Hepatocyte (in vitro differentiated cells): ENCODE data around the gene PRRT4. TPM values are rescaled to one million over a fixed set of nuclear protein-coding genes. Genes with fewer than 3 reads are reported as not detected.

Source experiments
- DNase-seq: peaks from one replicate; pipeline ENCODE4 v3.0.0-alpha.2; 2016; ENCODE audit warnings: low spot score
- H2AFZ ChIP-seq: fragments of 200-600 bp; sonication (generic); 2 replicates; pipeline ENCODE4 v1.6.0; 2016; ENCODE audit warnings: antibody characterized with exemption, mild to moderate bottlenecking
- H3K27ac ChIP-seq: fragments of 200-600 bp; sonication (generic); 2 replicates; pipeline ENCODE4 v1.5.1; 2016; ENCODE audit warnings: mild to moderate bottlenecking
- H3K27me3 ChIP-seq: fragments of 200-600 bp; sonication (generic); 2 replicates; pipeline ENCODE4 v1.6.1; 2016
- H3K36me3 ChIP-seq: fragments of 200-600 bp; sonication (generic); replicated peaks from 2 replicates; pipeline ENCODE4 v1.5.1; 2016; ENCODE audit warnings: low read depth; ENCODE audit not compliant: insufficient read depth
- H3K4me1 ChIP-seq: fragments of 200-600 bp; sonication (generic); 2 replicates; pipeline ENCODE4 v1.5.1; 2016; ENCODE audit warnings: mild to moderate bottlenecking, moderate library complexity; ENCODE audit not compliant: insufficient read depth
- H3K4me2 ChIP-seq: fragments of 200-600 bp; sonication (generic); 2 replicates; pipeline ENCODE4 v1.6.0; 2016
- H3K4me3 ChIP-seq: fragments of 200-600 bp; sonication (generic); 2 replicates; pipeline ENCODE4 v1.5.1; 2016; ENCODE audit warnings: mild to moderate bottlenecking
- H3K79me2 ChIP-seq: fragments of 200-600 bp; sonication (generic); 2 replicates; pipeline ENCODE4 v1.6.0; 2017; ENCODE audit warnings: mild to moderate bottlenecking
- H3K9me2 ChIP-seq: fragments of 200-600 bp; sonication (generic); replicated peaks from 2 replicates; pipeline ENCODE4 v1.6.0; 2017; ENCODE audit warnings: mild to moderate bottlenecking; ENCODE audit not compliant: insufficient read depth
- H3K9me3 ChIP-seq: fragments of 200-600 bp; sonication (generic); 2 replicates; pipeline ENCODE4 v1.5.1; 2016; ENCODE audit warnings: low read depth, mild to moderate bottlenecking
- H4K20me1 ChIP-seq: fragments of 200-600 bp; sonication (generic); 2 replicates; pipeline ENCODE4 v1.6.0; 2016; ENCODE audit warnings: mild to moderate bottlenecking; ENCODE audit not compliant: insufficient read depth, poor library complexity, severe bottlenecking
- CTCF ChIP-seq: fragments of 200-600 bp; sonication (generic); IDR thresholded peaks from 2 replicates; pipeline ENCODE4 v1.5.1; 2016; ENCODE audit warnings: antibody characterized with exemption, mild to moderate bottlenecking; ENCODE audit not compliant: poor library complexity
- EZH2 ChIP-seq: fragments of 200-600 bp; sonication (generic); IDR thresholded peaks from 2 replicates; pipeline ENCODE4 v1.6.1; 2016; ENCODE audit warnings: antibody characterized with exemption, mild to moderate bottlenecking, borderline replicate concordance
- EZH2phosphoT487 ChIP-seq: fragments of 200-600 bp; sonication (generic); IDR thresholded peaks from one replicate; pipeline ENCODE4 v1.6.1; 2018; ENCODE audit warnings: antibody characterized with exemption, mild to moderate bottlenecking, low read depth, moderate library complexity; ENCODE audit not compliant: unreplicated experiment, severe bottlenecking
- WGBS: methylation state at CpG from one replicate; pipeline ENCODE4 v1.1.6; 2016; ENCODE audit warnings: low lambda C conversion rate; ENCODE audit errors: missing lambda C conversion rate; 5-methylcytosine and 5-hydroxymethylcytosine counted together
- polyA plus RNA-seq: library from polyadenylated mRNA; unstranded; fragments of >200 nt; fragmentation: Nextera tagmentation; extraction: Ambion mirVana; gene quantifications from 2 replicates; pipeline ENCODE4 v1.2.1, GENCODE V29; 2016
- total RNA-seq: library from RNA; depleted of rRNA; stranded (reverse); fragments of >200 nt; gene quantifications from 2 replicates; pipeline ENCODE4 v1.2.3, GENCODE V29; 2014

The PRRT4 gene
- total and polyA plus RNA-seq, 2 experiments from 2014 or later = 2.2 to 4.1 TPM

GRCh38 chr7:128365432-128365831 lies 3.9 kb upstream of the PRRT4 start:
- H3K4me1 ChIP-seq = peaks cover 9% of the 10 kb centered on the region
- H3K4me2 ChIP-seq = no peak overlapping the region
- H3K9me3 ChIP-seq = no peaks in the 10 kb centered on the region
- peaks cover 62% of the 10 kb centered on the region for H3K27me3 ChIP-seq
- no peak overlapping the region for H3K4me3 ChIP-seq
- TF ChIP-seq EZH2phosphoT487 (no peak), EZH2 (no peak), CTCF (no peak)
- H3K9me2 ChIP-seq = no peaks in the 10 kb centered on the region
- no peaks in the 10 kb centered on the region for H4K20me1 ChIP-seq
- no peaks in the 10 kb centered on the region for H3K36me3 ChIP-seq
- DNase-seq = no peak
- H3K27ac ChIP-seq = no peak overlapping the region
- WGBS = 93% methylated on average over 2 of the region's 2 CpGs
- H2AFZ ChIP-seq = no peak overlapping the region
- H3K79me2 ChIP-seq = no peaks in the 10 kb centered on the region

DNA sequence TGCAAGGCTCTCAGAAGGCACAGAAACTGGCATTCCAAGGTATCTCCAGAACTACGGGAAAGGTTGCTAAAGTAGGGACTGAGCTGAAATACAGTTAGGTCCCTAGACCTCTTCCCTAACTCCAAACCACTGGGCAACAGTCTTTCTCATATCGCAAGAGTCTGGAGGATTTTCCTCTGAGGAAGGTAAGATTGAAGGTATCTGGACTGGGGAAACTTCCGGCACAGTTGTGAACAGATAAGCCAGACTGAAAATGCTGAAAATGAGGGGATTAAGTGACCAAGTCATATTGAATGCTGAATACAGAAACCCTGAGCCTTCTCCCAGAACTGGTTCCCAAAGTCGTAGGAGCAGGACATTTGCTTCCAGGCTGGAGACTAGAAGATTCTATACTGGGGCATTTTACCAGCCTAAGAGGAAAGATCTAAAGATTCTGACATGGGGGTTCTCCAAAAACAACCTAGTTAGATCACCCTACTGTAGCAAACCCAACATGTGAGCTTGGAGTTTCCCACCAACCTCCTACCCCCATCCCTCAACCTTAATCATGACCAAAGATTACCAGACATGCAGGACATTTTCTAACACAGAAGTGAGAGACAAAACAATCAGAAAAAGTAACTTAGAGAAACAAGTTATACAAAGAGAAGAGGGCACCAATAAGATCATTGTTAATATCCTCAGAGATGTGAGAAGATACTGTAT lies 2.8 kb upstream of the PRRT4 start:
- H3K27me3 ChIP-seq = peaks cover 72% of the 10 kb centered on the region
- no peak overlapping the region for H3K27ac ChIP-seq
- no peak for TF ChIP-seq CTCF
- no peak for TF ChIP-seq EZH2phosphoT487

DNA sequence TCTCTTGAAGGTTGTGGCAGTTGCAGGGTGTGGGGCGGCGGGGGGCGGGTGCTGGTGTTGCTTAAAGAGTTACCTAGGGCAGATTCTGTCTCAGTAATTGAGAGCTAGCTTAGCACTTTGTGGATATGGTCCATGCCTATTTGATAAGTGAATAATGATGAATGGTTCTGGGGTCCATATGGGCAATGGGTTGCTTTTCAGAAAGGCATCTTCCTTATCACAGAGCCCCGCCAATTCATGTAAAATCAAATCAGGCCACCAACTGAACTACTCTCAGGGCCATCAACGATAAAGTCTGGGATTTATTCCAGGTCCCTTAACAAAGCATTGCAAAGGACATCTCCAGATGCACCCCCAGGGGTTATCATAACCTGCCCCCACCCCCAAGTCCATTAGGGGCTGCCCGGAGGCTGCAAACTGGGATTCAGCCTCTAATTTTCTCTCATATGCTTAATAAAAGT lies 1.8 kb upstream of the PRRT4 start:
- DNase-seq = no peak
- Histone ChIP-seq H2AFZ (no peak overlapping the region), H4K20me1 (no peaks in the 10 kb centered on the region), H3K36me3 (no peaks in the 10 kb centered on the region), H3K27ac (no peak overlapping the region), H3K4me2 (no peak overlapping the region), H3K27me3 (peaks cover 72% of the 10 kb centered on the region), H3K4me3 (no peak overlapping the region), H3K4me1 (peaks cover 13% of the 10 kb centered on the region), H3K9me2 (no peaks in the 10 kb centered on the region), H3K9me3 (no peaks in the 10 kb centered on the region), H3K79me2 (no peaks in the 10 kb centered on the region)
- WGBS = 72% methylated on average over 6 of the region's 6 CpGs
- TF ChIP-seq EZH2phosphoT487 (no peak), EZH2 (no peak), CTCF (no peak)

More for the DNA sequence above, 2.8 kb upstream of the PRRT4 start:
- Histone ChIP-seq H3K36me3 (no peaks in the 10 kb centered on the region), H3K79me2 (no peaks in the 10 kb centered on the region), H3K4me3 (no peak overlapping the region), H3K9me2 (no peaks in the 10 kb centered on the region), H3K9me3 (no peaks in the 10 kb centered on the region), H3K4me1 (peaks cover 13% of the 10 kb centered on the region), H4K20me1 (no peaks in the 10 kb centered on the region), H3K4me2 (no peak overlapping the region), H2AFZ (no peak overlapping the region)
- no peak for DNase-seq
- WGBS = 69% methylated on average over 4 of the region's 4 CpGs
